RWPE1 (cell line): ENCODE results near the gene MYH7B.
A peak's percentile ranks its signal among the peaks of the same experiment; 100 is the strongest.

Source experiments
- CTCF ChIA-PET: fragments of 350-600 bp; sonication (Branson Sonifier 250); formaldehyde crosslinking; extraction: SDS; loops from one replicate; lab custom pipeline; 2021; lab: Yijun Ruan, JAX
- POLR2A ChIA-PET: fragments of 400-600 bp; formaldehyde crosslinking; extraction: SDS; loops from one replicate; lab custom pipeline; 2020; ENCODE audit warnings: antibody characterized with exemption; ENCODE audit not compliant: low non-redundant PET; lab: Yijun Ruan, JAX
- DNase-seq: peaks from one replicate; pipeline ENCODE4 v3.0.0; 2012; ENCODE audit warnings: low spot score
- H3K27ac ChIP-seq: fragments of 450-650 bp; 2 replicates; pipeline ENCODE4 v1.5.1; 2017
- TF ChIP-seq, protein P1 (sequence below): fragments of 450-650 bp; conservative IDR thresholded peaks from 2 replicates; pipeline ENCODE4 v1.5.1; 2017; ENCODE audit warnings: low read depth, mild to moderate bottlenecking

The MYH7B gene

DNA sequence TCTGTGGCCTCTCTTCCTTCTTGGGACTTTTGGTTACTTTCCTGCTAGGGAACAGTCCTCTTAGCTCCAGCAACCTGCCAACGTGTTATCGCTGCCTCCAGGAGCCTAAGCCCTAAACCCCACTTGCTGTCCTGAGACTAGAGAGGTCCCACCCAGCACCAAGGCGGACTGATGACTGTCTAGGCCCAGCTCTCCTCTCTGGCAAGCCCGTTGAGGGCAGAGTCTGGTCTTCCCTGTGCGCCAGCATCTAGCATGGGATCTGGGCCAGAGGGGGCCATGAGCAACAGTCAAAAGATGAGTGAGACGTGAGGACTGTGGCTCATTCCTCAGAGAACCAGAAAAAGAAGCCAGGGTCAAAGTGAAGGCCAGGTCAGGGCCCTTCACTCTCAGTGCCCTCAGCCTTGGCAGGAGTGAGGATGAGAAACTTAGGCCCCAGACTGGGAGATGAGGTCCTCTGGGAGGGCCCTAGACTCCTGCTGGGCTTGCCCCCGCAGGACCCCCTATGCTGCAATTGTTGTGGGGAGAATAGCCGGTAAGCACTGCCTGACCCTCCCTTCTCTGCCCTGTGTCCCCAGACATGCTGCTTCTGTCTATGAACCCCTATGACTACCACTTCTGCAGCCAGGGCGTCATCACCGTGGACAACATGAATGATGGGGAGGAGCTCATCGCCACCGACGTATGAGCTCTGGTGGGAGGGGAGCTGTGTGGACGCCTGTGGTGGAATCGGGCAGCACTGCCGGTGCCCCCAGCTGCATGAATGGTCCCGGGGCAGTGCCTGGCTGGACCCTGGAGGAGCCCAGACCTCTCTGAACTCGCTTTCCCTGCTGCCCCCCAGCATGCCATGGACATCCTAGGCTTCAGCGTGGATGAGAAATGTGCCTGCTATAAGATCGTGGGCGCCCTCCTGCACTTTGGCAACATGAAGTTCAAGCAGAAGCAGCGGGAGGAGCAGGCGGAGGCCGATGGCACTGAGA, 30.9 kb downstream of the MYH7B start:
- DNase-seq, result no peak
- ChIA-PET POLR2A (no interaction called here), CTCF (interaction anchor here (0.6 to 2.4 kb wide), 3 partner anchors 15 to 140 kb away, joined by 3 to 9 read pairs (median 3); no protein-coding TSS in a partner anchor)
- no peak overlapping the region for H3K27ac ChIP-seq
- TF ChIP-seq, protein P1, sequence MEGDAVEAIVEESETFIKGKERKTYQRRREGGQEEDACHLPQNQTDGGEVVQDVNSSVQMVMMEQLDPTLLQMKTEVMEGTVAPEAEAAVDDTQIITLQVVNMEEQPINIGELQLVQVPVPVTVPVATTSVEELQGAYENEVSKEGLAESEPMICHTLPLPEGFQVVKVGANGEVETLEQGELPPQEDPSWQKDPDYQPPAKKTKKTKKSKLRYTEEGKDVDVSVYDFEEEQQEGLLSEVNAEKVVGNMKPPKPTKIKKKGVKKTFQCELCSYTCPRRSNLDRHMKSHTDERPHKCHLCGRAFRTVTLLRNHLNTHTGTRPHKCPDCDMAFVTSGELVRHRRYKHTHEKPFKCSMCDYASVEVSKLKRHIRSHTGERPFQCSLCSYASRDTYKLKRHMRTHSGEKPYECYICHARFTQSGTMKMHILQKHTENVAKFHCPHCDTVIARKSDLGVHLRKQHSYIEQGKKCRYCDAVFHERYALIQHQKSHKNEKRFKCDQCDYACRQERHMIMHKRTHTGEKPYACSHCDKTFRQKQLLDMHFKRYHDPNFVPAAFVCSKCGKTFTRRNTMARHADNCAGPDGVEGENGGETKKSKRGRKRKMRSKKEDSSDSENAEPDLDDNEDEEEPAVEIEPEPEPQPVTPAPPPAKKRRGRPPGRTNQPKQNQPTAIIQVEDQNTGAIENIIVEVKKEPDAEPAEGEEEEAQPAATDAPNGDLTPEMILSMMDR, result no peak

- ChIA-PET CTCF (interaction anchor here (0.6 kb wide), 2 partner anchors 141 to 410 kb away, joined by 3 read pairs; no protein-coding TSS in a partner anchor), POLR2A (no interaction called here)
- no peak overlapping the region for H3K27ac ChIP-seq
- TF ChIP-seq, protein P1, result no peak
- DNase-seq, result no peak
These were observed 31.9 kb downstream of the MYH7B start for GRCh38 chr20:34987288-34988190.

- TF ChIP-seq, protein P1, result no peak
- DNase-seq, result no peak
- POLR2A ChIA-PET, result interaction anchor here (1.2 kb wide), 1 partner anchor 13 kb away, joined by 4 read pairs; no protein-coding TSS in a partner anchor
- CTCF ChIA-PET, result interaction anchor here (0.6 kb wide), 2 partner anchors 124 to 411 kb away, joined by 3 to 5 read pairs; no protein-coding TSS in a partner anchor
- H3K27ac ChIP-seq, result no peak overlapping the region
These were observed 32.5 kb downstream of the MYH7B start for GRCh38 chr20:34988191-34988540.

GRCh38 chr20:34989118-34989517, 33.5 kb downstream of the MYH7B start:
- H3K27ac ChIP-seq, result no peak overlapping the region
- CTCF ChIA-PET, result interaction anchor here (0.6 to 1.2 kb wide), 3 partner anchors 9 to 114 kb away, joined by 3 to 4 read pairs (median 3); no protein-coding TSS in a partner anchor
- no peak for DNase-seq
- TF ChIP-seq, protein P1, result no peak
- POLR2A ChIA-PET, result interaction anchor here (1.2 kb wide), 1 partner anchor 12 kb away, joined by 4 read pairs; no protein-coding TSS in a partner anchor

DNA sequence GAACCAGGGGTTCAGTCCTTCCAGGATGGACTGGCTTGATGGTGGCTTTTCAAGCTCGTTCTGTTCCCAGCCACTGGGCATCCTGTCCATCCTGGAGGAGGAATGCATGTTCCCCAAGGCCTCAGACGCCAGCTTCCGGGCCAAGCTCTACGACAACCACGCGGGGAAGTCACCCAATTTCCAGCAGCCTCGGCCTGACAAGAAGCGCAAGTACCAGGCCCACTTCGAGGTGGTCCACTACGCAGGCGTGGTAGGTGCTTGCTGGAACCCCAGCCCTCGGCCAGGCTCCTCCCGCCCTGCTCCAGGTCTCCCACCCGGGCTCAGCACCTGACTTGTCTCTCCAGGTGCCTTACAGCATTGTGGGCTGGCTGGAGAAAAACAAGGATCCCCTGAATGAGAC, 34.0 kb downstream of the MYH7B start:
- CTCF ChIA-PET, result interaction anchor here (0.6 to 1.2 kb wide), 4 partner anchors 9 to 1446 kb away, joined by 3 to 4 read pairs (median 3); no protein-coding TSS in a partner anchor

More for the DNA sequence above, 34.0 kb downstream of the MYH7B start:
- no peak for DNase-seq
- 0 out of 2 replicates have a peak overlapping the region, but pooled peaks have one; percentile 2 for H3K27ac ChIP-seq
- TF ChIP-seq, protein P1, result no peak
- POLR2A ChIA-PET, result no interaction called here
